Measurements from ENCODE around the gene PER1.
A peak's percentile ranks its signal among the peaks of the same experiment; 100 is the strongest.

The PER1 gene

GRCh38 chr17:8117980-8118768 is 34.0 kb downstream of the PER1 start, which contains the start of gene ALOXE3:
TSS of gene ALOXE3 (minus strand) at chr17:8118514. CDS start at chr17:8117990, 524 bp downstream.
- Histone ChIP-seq H3K4me3 (ENCODE audit: insufficient read depth, low read length, poor library complexity, severe bottlenecking) (peak within 1 kb of the TSS; percentile 57), H3K4me2 (ENCODE audit: low read depth, low read length, poor library complexity, severe bottlenecking) (peak within 1 kb of the TSS; percentile 98), H4K20me1 (ENCODE audit: low read depth, low read length) (no peaks in the 10 kb centered on the region), H2AFZ (ENCODE audit: low read depth, low read length, severe bottlenecking) (peak within 1 kb of the TSS; percentile 81), H3K27me3 (ENCODE audit: low read length) (no peaks in the 10 kb centered on the region), H3F3A (ENCODE audit: insufficient read depth) (peaks cover 24% of the 10 kb centered on the region), H3K9ac (ENCODE audit: low read length) (peak within 1 kb of the TSS; percentile 57), H3K79me2 (ENCODE audit: insufficient read depth, low read length) (no peaks in the 10 kb centered on the region), H3K9me2 (replicated peaks; ENCODE audit: insufficient read depth, low read length) (no peaks in the 10 kb centered on the region), H3K36me3 (ENCODE audit: low read length) (no peaks in the 10 kb centered on the region), H3K9me3 (ENCODE audit: insufficient read depth, low read length) (no peaks in the 10 kb centered on the region), H3K27ac (ENCODE audit: low read depth, low read length) (peak within 1 kb of the TSS; percentile 38)
- TF ChIP-seq EZH2phosphoT487 (conservative IDR thresholded peaks at IDR 0.05; ENCODE audit: low read length) = no peak
- TF ChIP-seq CTCF (IDR thresholded peaks at IDR 0.05; ENCODE audit: insufficient read depth, low read length, poor library complexity, severe bottlenecking) = no peak

- no peak overlapping the region for H2AFZ ChIP-seq (ENCODE audit: low read depth, low read length, severe bottlenecking)
- H4K20me1 ChIP-seq (ENCODE audit: low read depth, low read length) = no peaks in the 10 kb centered on the region
- no peaks in the 10 kb centered on the region for H3K79me2 ChIP-seq (ENCODE audit: insufficient read depth, low read length)
- H3K36me3 ChIP-seq (ENCODE audit: low read length) = no peaks in the 10 kb centered on the region
- H3K4me3 ChIP-seq (ENCODE audit: insufficient read depth, low read length, poor library complexity, severe bottlenecking) = no peak overlapping the region
- no peak overlapping the region for H3K27ac ChIP-seq (ENCODE audit: low read depth, low read length)
- peaks cover 24% of the 10 kb centered on the region for H3F3A ChIP-seq (ENCODE audit: insufficient read depth)
- no peak overlapping the region for H3K4me2 ChIP-seq (ENCODE audit: low read depth, low read length, poor library complexity, severe bottlenecking)
- TF ChIP-seq CTCF (IDR thresholded peaks at IDR 0.05; ENCODE audit: insufficient read depth, low read length, poor library complexity, severe bottlenecking) = no peak
- no peak for TF ChIP-seq EZH2phosphoT487 (conservative IDR thresholded peaks at IDR 0.05; ENCODE audit: low read length)
- H3K9me2 ChIP-seq (replicated peaks; ENCODE audit: insufficient read depth, low read length) = no peaks in the 10 kb centered on the region
- no peaks in the 10 kb centered on the region for H3K9me3 ChIP-seq (ENCODE audit: insufficient read depth, low read length)
- H3K9ac ChIP-seq (ENCODE audit: low read length) = no peak overlapping the region
- H3K27me3 ChIP-seq (ENCODE audit: low read length) = no peaks in the 10 kb centered on the region
Observed at GRCh38 chr17:8117367-8117979, 34.7 kb downstream of the PER1 start.

GRCh38 chr17:8116776-8117175 is 35.4 kb downstream of the PER1 start:
- Histone ChIP-seq H3K27ac (ENCODE audit: low read depth, low read length) (no peak overlapping the region), H3K36me3 (ENCODE audit: low read length) (no peaks in the 10 kb centered on the region), H4K20me1 (ENCODE audit: low read depth, low read length) (no peaks in the 10 kb centered on the region), H2AFZ (ENCODE audit: low read depth, low read length, severe bottlenecking) (no peak overlapping the region), H3K9me3 (ENCODE audit: insufficient read depth, low read length) (no peaks in the 10 kb centered on the region), H3K79me2 (ENCODE audit: insufficient read depth, low read length) (no peaks in the 10 kb centered on the region), H3K27me3 (ENCODE audit: low read length) (no peaks in the 10 kb centered on the region), H3K9ac (ENCODE audit: low read length) (no peak overlapping the region), H3F3A (ENCODE audit: insufficient read depth) (peaks cover 24% of the 10 kb centered on the region), H3K4me3 (ENCODE audit: insufficient read depth, low read length, poor library complexity, severe bottlenecking) (no peak overlapping the region), H3K4me2 (ENCODE audit: low read depth, low read length, poor library complexity, severe bottlenecking) (no peak overlapping the region), H3K9me2 (replicated peaks; ENCODE audit: insufficient read depth, low read length) (no peaks in the 10 kb centered on the region)
- TF ChIP-seq EZH2phosphoT487 (conservative IDR thresholded peaks at IDR 0.05; ENCODE audit: low read length) = no peak
- no peak for TF ChIP-seq CTCF (IDR thresholded peaks at IDR 0.05; ENCODE audit: insufficient read depth, low read length, poor library complexity, severe bottlenecking)
